Sigmoid colon (tissue), 4 donors: ENCODE data around the gene LSM14B.

Source experiments
- EP300 ChIP-seq, 4 donors: sonication (generic); formaldehyde crosslinking; IDR thresholded peaks; one replicate each; pipeline ENCODE4 v1.6.1; 2017; ENCODE audit warnings: antibody characterized with exemption in 4 of 4
- POLR2A ChIP-seq, 2 donors: fragments of 450-650 bp; IDR thresholded peaks; one replicate each; pipeline ENCODE4 v1.6.1; 2016; ENCODE audit warnings: antibody characterized with exemption in 2 of 2, mild to moderate bottlenecking in 2 of 2, moderate library complexity in 2 of 2
- TF ChIP-seq, protein P1 (sequence below), 4 experiments: fragments of 450-650 bp in 3 of 4; fragments of 200-600 bp in 1 of 4; IDR thresholded peaks; one replicate each; pipeline ENCODE4 v1.5.1; 2016 to 2019; ENCODE audit warnings: antibody characterized with exemption in 4 of 4, mild to moderate bottlenecking in 3 of 4, moderate library complexity in 2 of 4

DNA sequence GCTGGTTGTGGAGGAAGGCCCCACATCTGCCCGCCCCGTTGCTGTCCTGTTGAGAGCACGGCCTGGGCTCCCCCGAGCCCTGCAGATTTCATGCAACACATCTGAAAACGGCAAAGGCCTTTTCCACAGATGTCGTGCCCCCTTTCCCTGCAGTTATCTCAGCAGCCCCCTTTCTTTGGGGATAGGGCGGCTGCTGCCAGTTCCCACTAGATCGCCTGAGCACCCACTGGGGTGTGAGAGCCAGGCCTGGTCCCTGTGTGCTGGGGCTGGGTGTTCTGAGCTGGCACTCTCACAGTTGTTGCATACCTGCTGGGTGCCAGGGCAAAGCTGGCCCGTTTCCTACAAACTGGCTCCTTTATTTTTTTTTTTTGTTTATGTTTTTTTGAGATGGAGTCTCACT, 48.3 kb downstream of the LSM14B start:
- TF ChIP-seq, protein P1, sequence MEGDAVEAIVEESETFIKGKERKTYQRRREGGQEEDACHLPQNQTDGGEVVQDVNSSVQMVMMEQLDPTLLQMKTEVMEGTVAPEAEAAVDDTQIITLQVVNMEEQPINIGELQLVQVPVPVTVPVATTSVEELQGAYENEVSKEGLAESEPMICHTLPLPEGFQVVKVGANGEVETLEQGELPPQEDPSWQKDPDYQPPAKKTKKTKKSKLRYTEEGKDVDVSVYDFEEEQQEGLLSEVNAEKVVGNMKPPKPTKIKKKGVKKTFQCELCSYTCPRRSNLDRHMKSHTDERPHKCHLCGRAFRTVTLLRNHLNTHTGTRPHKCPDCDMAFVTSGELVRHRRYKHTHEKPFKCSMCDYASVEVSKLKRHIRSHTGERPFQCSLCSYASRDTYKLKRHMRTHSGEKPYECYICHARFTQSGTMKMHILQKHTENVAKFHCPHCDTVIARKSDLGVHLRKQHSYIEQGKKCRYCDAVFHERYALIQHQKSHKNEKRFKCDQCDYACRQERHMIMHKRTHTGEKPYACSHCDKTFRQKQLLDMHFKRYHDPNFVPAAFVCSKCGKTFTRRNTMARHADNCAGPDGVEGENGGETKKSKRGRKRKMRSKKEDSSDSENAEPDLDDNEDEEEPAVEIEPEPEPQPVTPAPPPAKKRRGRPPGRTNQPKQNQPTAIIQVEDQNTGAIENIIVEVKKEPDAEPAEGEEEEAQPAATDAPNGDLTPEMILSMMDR (IDR thresholded peaks at IDR 0.05): no peak
- no peak for TF ChIP-seq EP300 (IDR thresholded peaks at IDR 0.05)
- TF ChIP-seq POLR2A (IDR thresholded peaks at IDR 0.05): no peak
